ENCODE data around the gene SEPTIN10. TPM values are rescaled to one million over a fixed set of nuclear protein-coding genes. Genes with fewer than 3 reads are reported as not detected.

SEPTIN10 gene
- total RNA-seq, 1 experiment from 2014 or later, result 113 TPM

- ChIA-PET POLR2A (no interaction called here), CTCF (no interaction called here), RAD21 (ENCODE audit: low non-redundant PET in 1 of 2, low total read pairs in 2 of 2, uncharacterized antibody in 2 of 2, unreplicated experiment in 2 of 2) (no interaction called here)
- no peaks in the 10 kb centered on the region for H3K27me3 ChIP-seq (ENCODE audit: insufficient read depth, low read length)
- H3K4me3 ChIP-seq (replicated peaks in 1 of 2; ENCODE audit: low read depth in 1 of 2, low read length in 2 of 2), result no peak overlapping the region
- no peak overlapping the region for H3K27ac ChIP-seq (ENCODE audit: low read depth, low read length)
- no peak overlapping the region for H3K4me2 ChIP-seq (ENCODE audit: low read length)
- no TSS peak for BruUV-seq (replicated peaks)
- no peak for ATAC-seq
- no peaks in the 10 kb centered on the region for H3K36me3 ChIP-seq (ENCODE audit: control insufficient read depth in 1 of 2, insufficient read depth in 2 of 2, low read length in 2 of 2)
- no peak for DNase-seq (ENCODE audit: low read depth, low spot score)
- H3K79me2 ChIP-seq (ENCODE audit: insufficient read depth, low read length), result no peaks in the 10 kb centered on the region
- no peak overlapping the region for H3K9ac ChIP-seq (ENCODE audit: low read length)
- TF ChIP-seq JUND (IDR thresholded peaks at IDR 0.05) (no peak), CBX3 (IDR thresholded peaks at IDR 0.05; ENCODE audit: low read depth) (no peak), POLR2A (IDR thresholded peaks at IDR 0.05; ENCODE audit: borderline replicate concordance, extremely low read depth, insufficient read depth, insufficient read length) (no peak), EZH2phosphoT487 (IDR thresholded peaks at IDR 0.05; ENCODE audit: borderline replicate concordance) (no peak), CEBPB (IDR thresholded peaks at IDR 0.05; ENCODE audit: low read depth) (no peak), CTCF (IDR thresholded peaks at IDR 0.05 in 2 of 3, conservative IDR thresholded peaks at IDR 0.05 in 1 of 3; ENCODE audit: borderline replicate concordance in 1 of 3, insufficient read depth in 1 of 3, low read depth in 2 of 3, low read length in 2 of 3) (no peak)
- H3K9me2 ChIP-seq (ENCODE audit: insufficient read depth), result no peaks in the 10 kb centered on the region
- intact Hi-C loops (cut with micrococcal nuclease), result no loop called here
- peaks cover 0 to 3% of the 10 kb centered on the region in 2 experiments; a peak in 1 of 4 replicates for H3K4me1 ChIP-seq (ENCODE audit: control insufficient read depth in 1 of 2, insufficient read depth in 2 of 2, low read length in 2 of 2)
- no peaks in the 10 kb centered on the region for H4K20me1 ChIP-seq (ENCODE audit: insufficient read depth)
- no peak overlapping the region for H2AFZ ChIP-seq (ENCODE audit: low read depth, low read length, poor library complexity, severe bottlenecking)
- H3K9me3 ChIP-seq (ENCODE audit: control insufficient read depth in 1 of 2, insufficient read depth in 1 of 2, low read depth in 1 of 2, low read length in 2 of 2), result no peaks in the 10 kb centered on the region
Measured at GRCh38 chr2:109500910-109501309, 112.9 kb downstream of the SEPTIN10 start.

GRCh38 chr2:109499566-109499965 lies 114.2 kb downstream of the SEPTIN10 start:
- ChIA-PET CTCF (no interaction called here), RAD21 (ENCODE audit: low non-redundant PET in 1 of 2, low total read pairs in 2 of 2, uncharacterized antibody in 2 of 2, unreplicated experiment in 2 of 2) (no interaction called here), POLR2A (no interaction called here)
- BruUV-seq (replicated peaks), result no TSS peak
- no peaks in the 10 kb centered on the region for H3K79me2 ChIP-seq (ENCODE audit: insufficient read depth, low read length)
- no peak overlapping the region for H3K27ac ChIP-seq (ENCODE audit: low read depth, low read length)
- H3K4me2 ChIP-seq (ENCODE audit: low read length), result no peak overlapping the region
- H3K36me3 ChIP-seq (ENCODE audit: control insufficient read depth in 1 of 2, insufficient read depth in 2 of 2, low read length in 2 of 2), result no peaks in the 10 kb centered on the region
- intact Hi-C loops (cut with micrococcal nuclease), result no loop called here
- no peaks in the 10 kb centered on the region for H3K27me3 ChIP-seq (ENCODE audit: insufficient read depth, low read length)
- DNase-seq (ENCODE audit: low read depth, low spot score) (no peak), ATAC-seq (no peak)
- H3K9me2 ChIP-seq (ENCODE audit: insufficient read depth), result no peaks in the 10 kb centered on the region
- no peak overlapping the region for H2AFZ ChIP-seq (ENCODE audit: low read depth, low read length, poor library complexity, severe bottlenecking)
- H4K20me1 ChIP-seq (ENCODE audit: insufficient read depth), result no peaks in the 10 kb centered on the region
- H3K9me3 ChIP-seq (ENCODE audit: control insufficient read depth in 1 of 2, insufficient read depth in 1 of 2, low read depth in 1 of 2, low read length in 2 of 2), result no peaks in the 10 kb centered on the region
- no peak for TF ChIP-seq ELF1 (IDR thresholded peaks at IDR 0.05; ENCODE audit: borderline replicate concordance, low read depth)
- no peak for TF ChIP-seq TCF7L2 (IDR thresholded peaks at IDR 0.05; ENCODE audit: borderline replicate concordance, extremely low read depth, insufficient read depth, insufficient read length)
- H3K4me3 ChIP-seq (replicated peaks in 1 of 2; ENCODE audit: low read depth in 1 of 2, low read length in 2 of 2), result no peak overlapping the region
- peaks cover 0 to 3% of the 10 kb centered on the region in 2 experiments; a peak in 1 of 4 replicates for H3K4me1 ChIP-seq (ENCODE audit: control insufficient read depth in 1 of 2, insufficient read depth in 2 of 2, low read length in 2 of 2)
- H3K9ac ChIP-seq (ENCODE audit: low read length), result no peak overlapping the region
